Stimulated activated CD4-positive, alpha-beta T cell treated with anti-CD3 and anti-CD28 coated beads, Interleukin-12 subunit alpha, Interleukin-12 subunit beta, amount 100 ng/mL, for 24 hours (primary cell): ENCODE results near the gene GH1.
A peak's percentile ranks its signal among the peaks of the same experiment; 100 is the strongest.
"Not testable (repeated sequence)": the region's sequence is repeated elsewhere in the genome, so short reads cannot be mapped to it uniquely, and the experiment has no call there.

Experiments used
- DNase-seq, 2 experiments: peaks; one replicate each; pipeline ENCODE4 v3.0.0-alpha.2; 2020; ENCODE audit warnings: low read depth in 2 of 2

The GH1 gene

GRCh38 chr17:63926164-63926563 lies 7.5 kb upstream of the GH1 start:
- no peak for DNase-seq

- no peak for DNase-seq
Observed at GRCh38 chr17:63925615-63926014, 7.0 kb upstream of the GH1 start.

- not testable (repeated sequence) for DNase-seq
Observed at GRCh38 chr17:63922402-63922801, 3.8 kb upstream of the GH1 start.

GRCh38 chr17:63920779-63921178 lies 2.1 kb upstream of the GH1 start:
- DNase-seq = not testable (repeated sequence)

- DNase-seq = not testable (repeated sequence)
Observed at GRCh38 chr17:63920050-63920449, 1.4 kb upstream of the GH1 start.

- peak; percentile 49 to 66 for DNase-seq
Observed at GRCh38 chr17:63919311-63919723, 678 bp upstream of the GH1 start.

GRCh38 chr17:63918305-63918704 lies 334 bp downstream of the GH1 start:
- DNase-seq = no peak

GRCh38 chr17:63917646-63918045 lies 993 bp downstream of the GH1 start:
- DNase-seq = no peak

GRCh38 chr17:63917206-63917605 lies 1.4 kb downstream of the GH1 start:
- DNase-seq = not testable (repeated sequence)

- no peak for DNase-seq
Observed at GRCh38 chr17:63916566-63917185, 2.0 kb downstream of the GH1 start.

GRCh38 chr17:63915753-63916152 lies 2.9 kb downstream of the GH1 start:
- not testable (repeated sequence) for DNase-seq

- no peak for DNase-seq
Observed at GRCh38 chr17:63914471-63914870, 4.2 kb downstream of the GH1 start.

GRCh38 chr17:63911657-63912100 lies 7.0 kb downstream of the GH1 start:
- DNase-seq = peak; percentile 39 to 69

- no peak for DNase-seq
Observed at GRCh38 chr17:63911041-63911635, 7.5 kb downstream of the GH1 start, which contains the start of gene CSHL1. TSS of gene CSHL1 (minus strand) at chr17:63911258. CDS start at chr17:63911196, 62 bp downstream.

- DNase-seq = no peak
Observed at GRCh38 chr17:63910096-63910495, 8.5 kb downstream of the GH1 start.

GRCh38 chr17:63909586-63909985 lies 9.1 kb downstream of the GH1 start:
- not testable (repeated sequence) for DNase-seq

GRCh38 chr17:63907161-63907778 lies 11.4 kb downstream of the GH1 start:
- DNase-seq = not testable (repeated sequence)

GRCh38 chr17:63904796-63905195 lies 13.8 kb downstream of the GH1 start:
- DNase-seq = not testable (repeated sequence)

GRCh38 chr17:63903787-63904201 lies 14.8 kb downstream of the GH1 start:
- DNase-seq = not testable (repeated sequence)

GRCh38 chr17:63901971-63902370 lies 16.7 kb downstream of the GH1 start:
- not testable (repeated sequence) for DNase-seq

- peak in 1 of 2 experiments; percentile 11 for DNase-seq
Observed at GRCh38 chr17:63898899-63899798, 19.5 kb downstream of the GH1 start.
